Measurements from ENCODE around the gene RPS6KL1. TPM values are rescaled to one million over a fixed set of nuclear protein-coding genes. Genes with fewer than 3 reads are reported as not detected.

The RPS6KL1 gene
- total RNA-seq, 1 experiment from 2014 or later, result 8.8 TPM

GRCh38 chr14:74865156-74865555 lies 57.9 kb downstream of the RPS6KL1 start:
- BruUV-seq (replicated peaks), result no TSS peak
- TF ChIP-seq CTCF (IDR thresholded peaks at IDR 0.05; ENCODE audit: unreplicated experiment), result no peak
- ChIA-PET CTCF (interaction anchor here (0.7 to 9.2 kb wide), 3 partner anchors 12 to 42 kb away, joined by 3 to 204 read pairs (median 182); partner anchors contain the start of genes DLST and PROX2), POLR2A (interaction anchor here (1.7 kb wide), 1 partner anchor 10 kb away, joined by 4 read pairs; no protein-coding TSS in a partner anchor)
- H3K36me3 Mint-ChIP-seq (ENCODE audit: insufficient read depth, unreplicated experiment), result no peaks in the 10 kb centered on the region
- H3K4me1 Mint-ChIP-seq (ENCODE audit: insufficient read depth, unreplicated experiment), result no peaks in the 10 kb centered on the region
- H3K27ac Mint-ChIP-seq (ENCODE audit: low read depth, unreplicated experiment), result no peak overlapping the region
- no peaks in the 10 kb centered on the region for H3K9me3 Mint-ChIP-seq (ENCODE audit: unreplicated experiment)
- H3K4me3 Mint-ChIP-seq (ENCODE audit: unreplicated experiment), result no peak overlapping the region
- H3K27me3 Mint-ChIP-seq (ENCODE audit: insufficient read depth, unreplicated experiment), result peaks cover 23% of the 10 kb centered on the region
- DNase-seq (ENCODE audit: unreplicated experiment), result no peak
- intact Hi-C loops (cut with micrococcal nuclease), result no loop called here

GRCh38 chr14:74864198-74864597 lies 58.9 kb downstream of the RPS6KL1 start:
- no peak for TF ChIP-seq CTCF (IDR thresholded peaks at IDR 0.05; ENCODE audit: unreplicated experiment)
- Mint-ChIP-seq H3K4me3 (ENCODE audit: unreplicated experiment) (no peak overlapping the region), H3K27ac (ENCODE audit: low read depth, unreplicated experiment) (no peak overlapping the region), H3K4me1 (ENCODE audit: insufficient read depth, unreplicated experiment) (no peaks in the 10 kb centered on the region), H3K36me3 (ENCODE audit: insufficient read depth, unreplicated experiment) (no peaks in the 10 kb centered on the region), H3K9me3 (ENCODE audit: unreplicated experiment) (no peaks in the 10 kb centered on the region), H3K27me3 (ENCODE audit: insufficient read depth, unreplicated experiment) (peaks cover 23% of the 10 kb centered on the region)
- POLR2A ChIA-PET, result interaction anchor here (0.8 to 1.7 kb wide), 2 partner anchors 9 to 378 kb away, joined by 3 to 4 read pairs; no protein-coding TSS in a partner anchor
- intact Hi-C loops (cut with micrococcal nuclease), result loop anchor here (5.0 kb wide), 1 partner anchor 438 kb away; no protein-coding TSS in a partner anchor
- CTCF ChIA-PET, result interaction anchor here (0.6 to 9.2 kb wide), 8 partner anchors 9 to 224 kb away, joined by 3 to 204 read pairs (median 4); partner anchors contain the start of genes DLST, PGF and PROX2
- no peak for DNase-seq (ENCODE audit: unreplicated experiment)
- no TSS peak for BruUV-seq (replicated peaks)

GRCh38 chr14:74863274-74863673 lies 59.8 kb downstream of the RPS6KL1 start:
- Mint-ChIP-seq H3K27ac (ENCODE audit: low read depth, unreplicated experiment) (no peak overlapping the region), H3K9me3 (ENCODE audit: unreplicated experiment) (no peaks in the 10 kb centered on the region), H3K4me3 (ENCODE audit: unreplicated experiment) (no peak overlapping the region), H3K27me3 (ENCODE audit: insufficient read depth, unreplicated experiment) (peaks cover 23% of the 10 kb centered on the region), H3K36me3 (ENCODE audit: insufficient read depth, unreplicated experiment) (no peaks in the 10 kb centered on the region), H3K4me1 (ENCODE audit: insufficient read depth, unreplicated experiment) (no peaks in the 10 kb centered on the region)
- intact Hi-C loops (cut with micrococcal nuclease), result loop anchor here (5.0 kb wide), 1 partner anchor 439 kb away; no protein-coding TSS in a partner anchor
- DNase-seq (ENCODE audit: unreplicated experiment), result no peak
- CTCF ChIA-PET, result interaction anchor here (0.6 to 9.2 kb wide), 10 partner anchors 14 to 226 kb away, joined by 3 to 204 read pairs (median 18); partner anchors contain the start of genes DLST and PROX2
- TF ChIP-seq CTCF (IDR thresholded peaks at IDR 0.05; ENCODE audit: unreplicated experiment), result no peak
- no TSS peak for BruUV-seq (replicated peaks)
- POLR2A ChIA-PET, result interaction anchor here (0.9 to 4.2 kb wide), 5 partner anchors 8 to 42 kb away, joined by 5 to 26 read pairs (median 5); partner anchors contain the start of gene PROX2

GRCh38 chr14:74861734-74862090 lies 61.3 kb downstream of the RPS6KL1 start:
- DNase-seq (ENCODE audit: unreplicated experiment), result no peak
- Mint-ChIP-seq H3K4me3 (ENCODE audit: unreplicated experiment) (no peak overlapping the region), H3K9me3 (ENCODE audit: unreplicated experiment) (no peaks in the 10 kb centered on the region), H3K27me3 (ENCODE audit: insufficient read depth, unreplicated experiment) (peaks cover 11% of the 10 kb centered on the region), H3K27ac (ENCODE audit: low read depth, unreplicated experiment) (no peak overlapping the region), H3K36me3 (ENCODE audit: insufficient read depth, unreplicated experiment) (peaks cover 2% of the 10 kb centered on the region), H3K4me1 (ENCODE audit: insufficient read depth, unreplicated experiment) (no peaks in the 10 kb centered on the region)
- no TSS peak for BruUV-seq (replicated peaks)
- CTCF ChIA-PET, result interaction anchor here (0.7 to 9.2 kb wide), 30 partner anchors 10 to 489 kb away, joined by 3 to 204 read pairs (median 4); partner anchors contain the start of genes ACYP1, DLST, PROX2 and RPS6KL1
- POLR2A ChIA-PET, result interaction anchor here (1.7 to 4.2 kb wide), 4 partner anchors 10 to 44 kb away, joined by 5 to 26 read pairs (median 8); no protein-coding TSS in a partner anchor
- intact Hi-C loops (cut with micrococcal nuclease), result loop anchor here (1.0 to 5.0 kb wide), 3 partner anchors 44 to 441 kb away; no protein-coding TSS in a partner anchor
- TF ChIP-seq CTCF (IDR thresholded peaks at IDR 0.05; ENCODE audit: unreplicated experiment), result no peak
